ENCODE data around the gene CACNA1D.
"Not testable (repeated sequence)": the region's sequence is repeated elsewhere in the genome, so short reads cannot be mapped to it uniquely, and the experiment has no call there.

The CACNA1D gene

GRCh38 chr3:53571264-53571663 lies 76.9 kb downstream of the CACNA1D start:
- no peak for DNase-seq (ENCODE audit: low read depth in 2 of 2, low spot score in 1 of 2)

- not testable (repeated sequence) for DNase-seq (ENCODE audit: low read depth in 2 of 2, low spot score in 1 of 2)
Observed at GRCh38 chr3:53572184-53572583, 77.8 kb downstream of the CACNA1D start.

GRCh38 chr3:53577506-53577905 lies 83.1 kb downstream of the CACNA1D start:
- DNase-seq (ENCODE audit: low read depth in 2 of 2, low spot score in 1 of 2): no peak

- DNase-seq (ENCODE audit: low read depth in 2 of 2, low spot score in 1 of 2): no peak
Observed at GRCh38 chr3:53579636-53580035, 85.2 kb downstream of the CACNA1D start.

GRCh38 chr3:53581671-53582070 lies 87.3 kb downstream of the CACNA1D start:
- DNase-seq (ENCODE audit: low read depth in 2 of 2, low spot score in 1 of 2): no peak

- DNase-seq (ENCODE audit: low read depth in 2 of 2, low spot score in 1 of 2): no peak
Observed at GRCh38 chr3:53583161-53583690, 88.8 kb downstream of the CACNA1D start.

GRCh38 chr3:53585049-53585448 lies 90.6 kb downstream of the CACNA1D start:
- no peak for DNase-seq (ENCODE audit: low read depth in 2 of 2, low spot score in 1 of 2)

- no peak for DNase-seq (ENCODE audit: low read depth in 2 of 2, low spot score in 1 of 2)
Observed at GRCh38 chr3:53585627-53586026, 91.2 kb downstream of the CACNA1D start.

- DNase-seq (ENCODE audit: low read depth in 2 of 2, low spot score in 1 of 2): no peak
Observed at GRCh38 chr3:53588122-53588521, 93.7 kb downstream of the CACNA1D start.

- no peak for DNase-seq (ENCODE audit: low read depth in 2 of 2, low spot score in 1 of 2)
Observed at GRCh38 chr3:53589201-53589600, 94.8 kb downstream of the CACNA1D start.

GRCh38 chr3:53589806-53590205 lies 95.4 kb downstream of the CACNA1D start:
- DNase-seq (ENCODE audit: low read depth in 2 of 2, low spot score in 1 of 2): no peak

GRCh38 chr3:53590606-53591005 lies 96.2 kb downstream of the CACNA1D start:
- DNase-seq (ENCODE audit: low read depth in 2 of 2, low spot score in 1 of 2): no peak

GRCh38 chr3:53591646-53592045 lies 97.2 kb downstream of the CACNA1D start:
- DNase-seq (ENCODE audit: low read depth in 2 of 2, low spot score in 1 of 2): no peak

- DNase-seq (ENCODE audit: low read depth in 2 of 2, low spot score in 1 of 2): no peak
Observed at GRCh38 chr3:53592862-53593261, 98.5 kb downstream of the CACNA1D start.

GRCh38 chr3:53593611-53594010 lies 99.2 kb downstream of the CACNA1D start:
- DNase-seq (ENCODE audit: low read depth in 2 of 2, low spot score in 1 of 2): no peak

- DNase-seq (ENCODE audit: low read depth in 2 of 2, low spot score in 1 of 2): no peak
Observed at GRCh38 chr3:53594276-53594675, 99.9 kb downstream of the CACNA1D start.

- DNase-seq (ENCODE audit: low read depth in 2 of 2, low spot score in 1 of 2): no peak
Observed at GRCh38 chr3:53595660-53596059, 101.2 kb downstream of the CACNA1D start.

GRCh38 chr3:53597136-53597915 lies 102.9 kb downstream of the CACNA1D start:
- DNase-seq (ENCODE audit: low read depth in 2 of 2, low spot score in 1 of 2): no peak

- no peak for DNase-seq (ENCODE audit: low read depth in 2 of 2, low spot score in 1 of 2)
Observed at GRCh38 chr3:53599771-53600170, 105.4 kb downstream of the CACNA1D start.

GRCh38 chr3:53602866-53603265 lies 108.5 kb downstream of the CACNA1D start:
- no peak for DNase-seq (ENCODE audit: low read depth in 2 of 2, low spot score in 1 of 2)

GRCh38 chr3:53604232-53604631 lies 109.8 kb downstream of the CACNA1D start:
- no peak for DNase-seq (ENCODE audit: low read depth in 2 of 2, low spot score in 1 of 2)

GRCh38 chr3:53606793-53607192 lies 112.4 kb downstream of the CACNA1D start:
- DNase-seq (ENCODE audit: low read depth in 2 of 2, low spot score in 1 of 2): no peak

- no peak for DNase-seq (ENCODE audit: low read depth in 2 of 2, low spot score in 1 of 2)
Observed at GRCh38 chr3:53612508-53612907, 118.1 kb downstream of the CACNA1D start.

Data from stimulated activated CD8-positive, alpha-beta memory T cell treated with anti-CD3 and anti-CD28 coated beads, Interleukin-4, amount 100 ng/mL, for 4 hours (primary cell).